ENCODE measurements around the gene TMEM132E.

Gene TMEM132E

DNA sequence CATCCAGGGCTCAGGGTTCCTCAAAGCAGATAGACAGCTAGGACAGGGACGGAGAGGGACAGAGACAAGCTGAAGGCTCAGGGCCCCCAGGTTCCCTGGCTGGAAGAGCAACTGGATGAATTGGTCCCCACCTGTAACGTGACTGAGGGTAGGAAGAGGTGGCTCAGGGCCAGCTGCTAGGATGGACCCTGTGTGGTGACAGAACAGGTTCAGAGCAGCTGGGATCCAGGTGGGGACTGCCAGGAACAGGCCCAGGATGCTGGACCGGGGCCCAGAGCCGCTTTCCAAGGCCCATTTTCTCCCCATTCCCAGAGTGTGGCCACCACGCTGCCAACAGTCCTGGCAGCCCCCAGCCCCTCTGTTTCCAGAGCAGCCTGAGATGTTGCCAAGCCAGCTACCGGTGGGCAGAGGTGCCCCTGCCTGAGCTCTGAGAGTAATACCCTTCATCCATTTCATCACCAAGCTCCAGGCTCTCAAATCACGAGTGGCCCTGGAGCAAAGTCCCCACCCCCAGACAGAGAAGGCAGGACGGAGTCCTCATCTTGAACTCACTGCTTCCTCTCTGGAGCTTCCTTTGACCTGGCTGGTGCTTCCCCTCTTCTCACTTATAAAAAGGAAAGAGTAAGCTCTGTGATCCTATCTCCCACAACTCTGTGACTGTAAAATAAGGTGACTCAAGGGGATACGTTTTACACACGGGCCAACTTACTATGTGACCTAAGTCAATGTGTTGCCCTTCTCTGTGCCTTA, 79.6 kb downstream of the TMEM132E start:
- DNase-seq (ENCODE audit: low read depth in 4 of 4, low spot score in 1 of 4): no peak

GRCh38 chr17:34663714-34664113, 84.3 kb downstream of the TMEM132E start:
- DNase-seq (ENCODE audit: low read depth in 4 of 4, low spot score in 1 of 4): no peak

- DNase-seq (ENCODE audit: low read depth in 4 of 4, low spot score in 1 of 4): no peak
Measured at GRCh38 chr17:34665150-34665806, 85.9 kb downstream of the TMEM132E start.

DNA sequence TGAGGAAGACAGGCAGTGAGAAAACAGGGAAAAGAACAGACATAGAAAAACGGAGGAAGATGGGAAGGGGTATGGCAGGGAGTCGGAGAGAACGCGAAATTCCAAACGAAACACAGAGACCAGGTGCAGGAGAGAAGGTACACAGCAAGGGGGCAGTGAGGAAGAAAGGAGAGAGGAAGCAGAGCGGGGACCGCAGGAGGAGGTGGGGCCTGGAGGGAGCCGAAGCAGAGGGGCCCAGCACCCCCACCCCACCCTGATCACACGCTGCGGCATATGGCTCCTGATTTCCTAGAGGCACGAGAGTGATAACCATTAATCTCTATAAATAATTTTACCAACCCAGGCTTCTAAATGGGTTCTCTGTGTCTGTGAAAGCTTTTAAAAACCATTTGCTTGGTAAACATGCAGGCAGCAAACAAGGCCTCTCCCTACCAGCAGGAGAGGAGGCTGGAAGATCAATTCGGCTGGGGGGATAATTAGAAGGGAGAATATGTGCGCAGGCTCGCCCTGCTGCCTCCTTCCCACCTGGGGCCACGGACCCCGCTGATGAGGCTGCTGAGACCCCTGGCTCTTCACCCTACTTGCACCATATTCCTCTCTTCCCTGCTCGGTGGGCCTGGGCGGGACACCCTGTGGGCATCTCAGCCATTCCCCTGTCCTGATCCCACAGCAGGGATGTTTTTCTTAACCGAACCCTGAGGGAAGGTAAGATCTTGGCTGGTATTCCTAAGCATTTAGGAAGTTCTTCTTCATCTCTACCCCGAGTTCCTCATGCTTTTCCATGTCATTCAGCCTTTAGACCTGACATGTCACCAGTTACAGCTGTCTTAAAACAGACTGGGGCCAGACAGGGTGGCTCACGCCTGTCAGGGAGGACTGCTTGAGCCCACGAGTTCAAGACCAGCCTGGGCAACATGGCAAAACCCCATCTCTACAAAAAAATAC, 86.7 kb downstream of the TMEM132E start:
- no peak for DNase-seq (ENCODE audit: low read depth in 4 of 4, low spot score in 1 of 4)

- no peak for DNase-seq (ENCODE audit: low read depth in 4 of 4, low spot score in 1 of 4)
Measured at GRCh38 chr17:34667656-34668055, 88.3 kb downstream of the TMEM132E start.

- DNase-seq (ENCODE audit: low read depth in 4 of 4, low spot score in 1 of 4): no peak
Measured at GRCh38 chr17:34668206-34668605, 88.8 kb downstream of the TMEM132E start.

GRCh38 chr17:34669511-34669910, 90.1 kb downstream of the TMEM132E start:
- no peak for DNase-seq (ENCODE audit: low read depth in 4 of 4, low spot score in 1 of 4)

- DNase-seq (ENCODE audit: low read depth in 4 of 4, low spot score in 1 of 4): no peak
Measured at GRCh38 chr17:34670618-34671017, 91.2 kb downstream of the TMEM132E start.

DNA sequence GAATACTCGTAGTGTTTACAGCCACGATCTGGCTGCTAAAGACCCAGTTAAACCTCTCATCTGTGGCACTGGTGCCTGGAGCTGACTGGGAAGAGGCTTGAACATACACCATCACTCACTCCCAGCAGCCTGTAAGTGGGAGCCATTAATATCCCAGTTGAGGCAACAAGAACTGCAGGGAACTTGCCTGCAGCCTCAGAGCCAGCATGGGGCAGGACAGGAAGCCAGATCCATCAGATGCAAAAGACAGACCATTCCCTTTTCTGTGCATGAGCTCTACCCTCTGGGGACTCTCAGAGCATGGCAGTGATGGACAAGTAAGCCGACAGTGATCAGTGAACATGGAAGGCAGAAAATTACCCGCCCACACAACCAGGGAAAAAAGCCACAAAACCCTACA, 91.8 kb downstream of the TMEM132E start:
- no peak for DNase-seq (ENCODE audit: low read depth in 4 of 4, low spot score in 1 of 4)

DNA sequence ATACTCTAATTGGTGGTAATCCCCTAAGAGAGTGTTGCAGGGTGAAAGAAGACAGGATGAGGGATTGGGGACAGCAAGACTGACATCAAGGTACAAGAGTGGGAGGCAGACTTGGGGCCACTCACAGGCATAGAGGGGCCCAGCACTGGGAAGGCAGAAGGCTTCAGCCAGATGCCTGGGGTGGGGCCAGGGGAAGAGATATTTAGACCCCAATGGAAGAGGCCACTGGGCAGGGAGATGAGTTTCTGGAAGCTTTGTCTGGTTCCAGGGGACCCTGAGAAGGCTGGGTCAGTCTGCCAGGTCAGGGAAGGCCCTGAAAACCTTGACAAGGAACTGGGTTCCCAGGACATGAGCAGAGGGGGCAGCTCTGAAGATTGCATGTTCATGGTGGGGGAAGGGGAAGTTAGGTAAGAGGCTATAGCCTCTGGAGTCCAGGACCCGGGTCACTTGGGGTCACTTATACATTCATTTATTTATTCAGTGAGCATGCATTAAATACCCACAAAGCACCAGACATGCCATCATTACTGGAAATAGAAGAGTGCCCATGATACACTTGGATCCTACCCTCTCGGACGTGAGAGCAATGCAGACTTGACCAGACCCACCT, 92.9 kb downstream of the TMEM132E start:
- no peak for DNase-seq (ENCODE audit: low read depth in 4 of 4, low spot score in 1 of 4)

DNA sequence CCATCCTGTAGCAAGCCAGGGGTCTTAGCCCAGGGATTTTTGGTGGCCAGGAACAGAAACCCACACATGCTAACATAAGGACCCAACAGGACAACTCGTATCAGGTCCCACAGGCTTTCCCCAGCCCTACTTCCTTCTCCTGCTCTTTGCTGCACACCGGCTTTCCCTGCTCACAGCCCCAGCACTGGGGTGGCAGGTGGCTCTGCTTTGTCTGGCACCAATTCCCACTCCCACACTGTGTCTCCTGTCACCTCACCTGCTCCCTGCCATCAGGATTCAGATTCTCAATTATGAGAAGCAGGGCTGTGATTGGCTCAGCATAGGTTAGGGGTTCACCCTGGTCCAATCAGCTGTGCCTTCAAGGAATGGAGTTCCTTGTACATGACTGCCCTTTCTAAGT, 94.1 kb downstream of the TMEM132E start:
- no peak for DNase-seq (ENCODE audit: low read depth in 4 of 4, low spot score in 1 of 4)

GRCh38 chr17:34673995-34674890, 94.9 kb downstream of the TMEM132E start:
- no peak for DNase-seq (ENCODE audit: low read depth in 4 of 4, low spot score in 1 of 4)

- DNase-seq (ENCODE audit: low read depth in 4 of 4, low spot score in 1 of 4): no peak
Measured at GRCh38 chr17:34675143-34675542, 95.8 kb downstream of the TMEM132E start.

DNA sequence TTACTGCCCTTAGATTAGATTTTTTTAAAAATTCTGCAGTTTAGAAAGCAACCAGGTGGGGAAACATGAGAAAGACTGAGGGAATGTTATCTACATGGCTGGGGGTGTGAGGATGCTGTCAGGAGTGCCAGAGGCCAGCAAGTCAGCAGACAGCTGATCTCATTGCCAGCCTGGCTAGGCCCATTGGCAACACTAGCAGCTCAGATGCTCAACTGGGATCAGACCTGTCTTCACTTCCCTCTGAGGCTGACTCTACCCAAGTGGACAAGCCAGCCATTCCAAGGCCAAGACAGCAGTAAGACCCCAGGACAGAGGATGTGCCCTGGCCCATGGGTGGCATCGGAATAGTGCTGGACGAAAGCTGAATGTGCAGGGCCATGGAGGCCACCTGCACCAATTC, 96.2 kb downstream of the TMEM132E start:
- no peak for DNase-seq (ENCODE audit: low read depth in 4 of 4, low spot score in 1 of 4)

- no peak for DNase-seq (ENCODE audit: low read depth in 4 of 4, low spot score in 1 of 4)
Measured at GRCh38 chr17:34680151-34680550, 100.8 kb downstream of the TMEM132E start.

GRCh38 chr17:34682305-34682704, 102.9 kb downstream of the TMEM132E start:
- no peak for DNase-seq (ENCODE audit: low read depth in 4 of 4, low spot score in 1 of 4)

DNA sequence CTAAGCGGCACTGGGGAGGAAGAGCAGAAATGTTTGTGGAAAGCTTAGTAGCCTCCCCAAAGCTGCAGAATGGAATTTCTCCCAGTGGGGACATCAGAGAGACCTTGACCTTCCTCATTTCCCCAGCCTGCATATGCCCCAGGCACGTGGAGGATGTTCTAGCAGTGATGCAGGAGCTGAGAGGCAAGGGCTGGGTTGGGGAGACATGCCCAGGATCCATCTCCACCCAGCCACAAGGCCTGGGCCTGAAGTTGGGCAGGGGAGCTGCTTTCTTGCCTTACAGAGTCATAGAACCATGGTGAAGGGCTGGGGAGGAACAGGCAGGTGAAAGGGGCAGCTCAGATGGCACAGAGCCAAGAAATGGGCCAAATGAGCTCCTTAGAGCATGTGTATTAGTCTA, 104.0 kb downstream of the TMEM132E start:
- DNase-seq (ENCODE audit: low read depth in 4 of 4, low spot score in 1 of 4): no peak

Data from stimulated activated CD4-positive, alpha-beta T cell treated with anti-CD3 and anti-CD28 coated beads, Interleukin-1b, Interleukin-23, amount 100 ng/mL, for 24 hours (primary cell).